ENCODE measurements around the gene PACRG. TPM values are rescaled to one million over a fixed set of nuclear protein-coding genes. Genes with fewer than 3 reads are reported as not detected.

Gene PACRG
- total RNA-seq, 4 donors from 2014 or later, result 1.7 to 7.7 (median 3.7) TPM

DNA sequence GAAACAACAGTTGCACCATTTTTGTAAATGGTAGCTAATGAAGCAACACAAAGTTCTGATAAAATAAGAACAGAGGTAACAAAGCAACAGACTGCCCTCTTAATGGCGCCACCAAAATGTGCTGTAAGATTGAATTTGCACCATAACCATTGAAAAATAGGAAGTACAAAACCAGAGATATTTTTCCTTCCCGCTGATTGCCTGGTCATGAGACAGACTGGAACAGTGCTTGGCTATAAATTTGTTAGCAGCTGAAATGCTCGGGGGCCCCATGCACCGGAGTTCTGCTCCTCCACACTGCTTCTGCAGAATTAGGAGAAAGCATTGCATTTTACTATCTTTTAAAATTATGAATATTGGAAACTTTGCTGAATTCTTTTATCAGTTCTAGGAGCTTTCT, 522.3 kb downstream of the PACRG start:
- intact Hi-C loops (cut with DNase I), result no loop called here
- TF ChIP-seq POLR2A (IDR thresholded peaks at IDR 0.05), result no peak
- TF ChIP-seq, protein P1, sequence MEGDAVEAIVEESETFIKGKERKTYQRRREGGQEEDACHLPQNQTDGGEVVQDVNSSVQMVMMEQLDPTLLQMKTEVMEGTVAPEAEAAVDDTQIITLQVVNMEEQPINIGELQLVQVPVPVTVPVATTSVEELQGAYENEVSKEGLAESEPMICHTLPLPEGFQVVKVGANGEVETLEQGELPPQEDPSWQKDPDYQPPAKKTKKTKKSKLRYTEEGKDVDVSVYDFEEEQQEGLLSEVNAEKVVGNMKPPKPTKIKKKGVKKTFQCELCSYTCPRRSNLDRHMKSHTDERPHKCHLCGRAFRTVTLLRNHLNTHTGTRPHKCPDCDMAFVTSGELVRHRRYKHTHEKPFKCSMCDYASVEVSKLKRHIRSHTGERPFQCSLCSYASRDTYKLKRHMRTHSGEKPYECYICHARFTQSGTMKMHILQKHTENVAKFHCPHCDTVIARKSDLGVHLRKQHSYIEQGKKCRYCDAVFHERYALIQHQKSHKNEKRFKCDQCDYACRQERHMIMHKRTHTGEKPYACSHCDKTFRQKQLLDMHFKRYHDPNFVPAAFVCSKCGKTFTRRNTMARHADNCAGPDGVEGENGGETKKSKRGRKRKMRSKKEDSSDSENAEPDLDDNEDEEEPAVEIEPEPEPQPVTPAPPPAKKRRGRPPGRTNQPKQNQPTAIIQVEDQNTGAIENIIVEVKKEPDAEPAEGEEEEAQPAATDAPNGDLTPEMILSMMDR (IDR thresholded peaks at IDR 0.05), result no peak
- H3K4me3 ChIP-seq (replicated peaks in 1 of 3), result no peak overlapping the region
- no peaks in the 10 kb centered on the region for H3K9me3 ChIP-seq
- H3K27me3 ChIP-seq, result no peaks in the 10 kb centered on the region
- no peaks in the 10 kb centered on the region for H3K36me3 ChIP-seq
- 92 to 93% methylated on average over 4 of the region's 4 CpGs for WGBS, 2 donors
- no peaks in the 10 kb centered on the region for H3K4me1 ChIP-seq
- H3K27ac ChIP-seq, result no peak overlapping the region
- no peak for DNase-seq

DNA sequence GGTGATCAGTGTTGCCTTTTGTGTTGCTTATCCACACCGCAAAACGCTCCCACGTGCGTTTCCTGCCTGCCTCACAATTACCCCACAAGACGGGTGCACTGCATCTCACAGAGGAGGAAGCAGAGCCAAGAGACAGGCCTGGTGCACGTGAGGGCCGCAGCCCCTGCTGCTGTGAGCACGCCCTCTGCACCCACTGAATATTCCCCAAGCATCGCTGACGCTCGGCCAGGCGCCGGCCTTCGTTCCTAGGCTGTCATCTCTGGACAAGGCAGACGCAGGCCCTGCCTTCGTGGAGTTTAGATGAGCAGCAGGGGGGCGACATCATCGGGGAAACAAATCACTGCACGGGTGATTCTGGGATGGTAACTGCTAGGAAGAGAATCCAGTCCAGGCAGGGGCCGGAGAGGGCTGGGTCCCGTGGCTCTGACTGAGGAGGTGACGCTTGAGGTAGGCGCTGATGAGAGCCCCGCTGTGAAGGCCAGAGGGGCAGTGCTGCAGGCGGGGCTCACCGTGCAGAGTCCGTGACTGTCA, 524.4 kb downstream of the PACRG start:
- intact Hi-C loops (cut with DNase I), result no loop called here
- DNase-seq, result no peak
- 85 to 87% methylated on average over 25 to 27 of the region's 27 CpGs for WGBS, 2 donors

DNA sequence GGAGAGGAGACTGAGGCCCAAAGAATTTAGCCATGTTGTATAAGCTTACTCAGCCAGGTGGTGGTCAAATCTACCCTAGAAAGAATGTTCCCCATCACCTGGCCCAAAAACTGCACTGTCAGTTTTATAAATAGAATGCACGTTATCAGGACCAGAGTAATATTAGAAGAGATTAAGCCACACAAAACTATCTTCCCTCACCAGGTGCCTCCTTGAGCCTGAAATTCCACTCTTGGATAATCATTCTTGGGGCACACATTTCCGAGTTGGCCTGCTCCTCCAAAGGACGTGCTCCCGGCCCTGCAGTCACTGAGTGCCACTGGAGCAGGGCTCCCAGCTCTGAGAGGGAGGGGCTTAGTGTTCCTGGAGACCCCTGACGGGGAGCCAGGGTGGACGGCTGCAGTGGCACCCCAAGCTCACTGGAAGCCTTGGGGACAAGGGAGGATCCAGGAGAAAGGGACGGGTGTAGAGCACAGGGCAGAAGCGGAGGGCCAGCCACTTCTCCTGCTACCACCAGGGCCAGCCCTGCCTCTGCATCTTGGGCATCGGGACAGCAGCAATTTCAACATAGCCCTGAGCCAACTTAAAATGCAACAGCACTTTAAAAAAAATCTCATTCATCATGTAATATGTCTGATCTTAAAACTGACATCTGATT, 525.9 kb downstream of the PACRG start:
- WGBS, 2 donors, result 78 to 83% methylated on average over 9 of the region's 9 CpGs
- Histone ChIP-seq H3K4me3 (replicated peaks in 1 of 3) (no peak overlapping the region), H3K4me1 (no peaks in the 10 kb centered on the region), H3K27me3 (no peaks in the 10 kb centered on the region), H3K27ac (no peak overlapping the region), H3K9me3 (no peaks in the 10 kb centered on the region), H3K36me3 (no peaks in the 10 kb centered on the region)
- no peak for TF ChIP-seq POLR2A (IDR thresholded peaks at IDR 0.05)
- TF ChIP-seq, protein P1 (IDR thresholded peaks at IDR 0.05), result no peak
- intact Hi-C loops (cut with DNase I), result no loop called here
- no peak for DNase-seq

More for the DNA sequence above, 524.4 kb downstream of the PACRG start:
- no peaks in the 10 kb centered on the region for H3K9me3 ChIP-seq
- H3K27me3 ChIP-seq, result no peaks in the 10 kb centered on the region
- no peaks in the 10 kb centered on the region for H3K4me1 ChIP-seq
- H3K4me3 ChIP-seq (replicated peaks in 1 of 3), result no peak overlapping the region
- H3K36me3 ChIP-seq, result no peaks in the 10 kb centered on the region
- TF ChIP-seq, protein P1 (IDR thresholded peaks at IDR 0.05), result no peak
- TF ChIP-seq POLR2A (IDR thresholded peaks at IDR 0.05), result no peak
- no peak overlapping the region for H3K27ac ChIP-seq

DNA sequence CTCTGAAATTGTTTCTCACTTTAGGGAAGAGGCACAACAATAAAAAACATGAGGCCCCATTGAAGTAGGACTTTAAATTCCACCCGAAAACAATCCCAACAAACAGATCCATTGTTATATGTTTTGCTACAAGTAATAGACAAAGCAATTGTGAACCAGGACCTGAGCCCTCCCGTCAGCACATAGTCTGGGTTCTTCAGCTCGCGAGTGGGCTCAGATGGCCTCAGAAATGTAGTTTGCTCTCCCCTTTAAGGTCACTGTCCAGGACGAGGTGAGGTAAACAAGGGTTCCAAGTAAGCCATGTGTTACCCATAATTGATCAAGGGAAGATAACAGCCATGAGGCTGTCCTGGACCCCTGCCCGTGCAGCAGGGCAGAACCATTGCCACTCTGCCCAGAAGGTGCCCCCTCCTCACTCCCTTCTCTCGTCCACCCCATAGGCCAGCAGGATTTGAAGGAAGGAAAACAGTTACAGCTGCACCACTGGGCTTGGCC, 526.6 kb downstream of the PACRG start:
- TF ChIP-seq, protein P1 (IDR thresholded peaks at IDR 0.05), result no peak
- TF ChIP-seq POLR2A (IDR thresholded peaks at IDR 0.05), result no peak
- intact Hi-C loops (cut with DNase I), result no loop called here
- no peak for DNase-seq
- Histone ChIP-seq H3K27me3 (no peaks in the 10 kb centered on the region), H3K4me1 (no peaks in the 10 kb centered on the region), H3K36me3 (no peaks in the 10 kb centered on the region), H3K9me3 (no peaks in the 10 kb centered on the region), H3K27ac (no peak overlapping the region), H3K4me3 (replicated peaks in 1 of 3) (no peak overlapping the region)
- 75 to 85% methylated on average over 6 to 7 of the region's 7 CpGs for WGBS, 2 donors

DNA sequence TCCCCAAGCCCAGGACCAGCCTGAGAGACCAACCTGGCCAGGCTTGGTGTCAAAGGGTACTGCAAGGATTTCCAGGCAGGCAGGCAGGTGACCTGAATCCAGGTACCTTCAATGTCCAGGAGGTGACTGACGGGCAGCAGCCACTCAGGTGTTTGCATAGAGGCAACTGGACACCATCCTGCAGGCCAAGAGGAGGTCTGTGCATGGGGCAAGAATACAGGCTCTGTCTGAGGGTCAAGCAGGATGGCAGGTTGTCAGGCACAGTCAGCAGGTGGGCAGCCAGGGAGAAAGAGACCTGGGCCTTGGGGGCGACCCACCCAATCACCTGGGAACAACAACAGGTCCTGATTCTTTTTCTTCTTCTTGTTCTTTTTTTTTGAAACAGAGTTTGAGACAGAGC, 527.5 kb downstream of the PACRG start:
- intact Hi-C loops (cut with DNase I), result no loop called here
- TF ChIP-seq, protein P1 (IDR thresholded peaks at IDR 0.05), result no peak
- TF ChIP-seq POLR2A (IDR thresholded peaks at IDR 0.05), result no peak
- Histone ChIP-seq H3K4me3 (replicated peaks in 1 of 3) (no peak overlapping the region), H3K36me3 (no peaks in the 10 kb centered on the region), H3K4me1 (peaks cover 6 to 7% of the 10 kb centered on the region in 2 donors), H3K9me3 (no peaks in the 10 kb centered on the region), H3K27me3 (no peaks in the 10 kb centered on the region), H3K27ac (no peak overlapping the region)
- DNase-seq, result no peak
- 94 to 100% methylated on average over 2 of the region's 2 CpGs for WGBS, 2 donors
